ENCODE data around the gene SLC30A4. TPM values are rescaled to one million over a fixed set of nuclear protein-coding genes. Genes with fewer than 3 reads are reported as not detected.

The SLC30A4 gene
- total and polyA plus RNA-seq, 2 of the 8 experiments (the other 6 are each of a cell fraction or from before 2014, with no cell fraction given): under 0.01 to 0.07 TPM

- Histone ChIP-seq H4K20me1 (replicated peaks in 1 of 2; ENCODE audit: control insufficient read depth in 1 of 2, insufficient read depth in 2 of 2, low read length in 2 of 2) (peaks cover 9 to 11% of the 10 kb centered on the region in 2 experiments), H3K23me2 (ENCODE audit: low read depth, low read length) (no peaks in the 10 kb centered on the region), H2BK15ac (ENCODE audit: low read length) (no peak overlapping the region), H2AFZ (ENCODE audit: low read length) (no peak overlapping the region), H3K27ac (ENCODE audit: low read depth, low read length) (no peak overlapping the region), H4K5ac (ENCODE audit: insufficient read length, low read depth, low read length) (no peak overlapping the region), H3K27me3 (replicated peaks in 1 of 4; ENCODE audit: control insufficient read depth in 3 of 4, extremely low read depth in 1 of 4, insufficient read depth in 3 of 4, low read length in 3 of 4) (peaks cover 49 to 78% (median 69%) of the 10 kb centered on the region in 4 experiments), H3K36me3 (ENCODE audit: control insufficient read depth in 2 of 4, insufficient read depth in 4 of 4, low read length in 3 of 4) (no peaks in the 10 kb centered on the region), H2BK120ac (replicated peaks; ENCODE audit: low read depth, low read length) (no peak overlapping the region), H3K4me1 (replicated peaks in 1 of 4; ENCODE audit: control insufficient read depth in 3 of 4, insufficient read depth in 4 of 4, low read length in 3 of 4) (peaks cover 0 to 4% (median under 1%) of the 10 kb centered on the region in 4 experiments; a peak in 3 of 7 replicates), H2BK20ac (ENCODE audit: low read length) (no peak overlapping the region), H3K14ac (ENCODE audit: insufficient read length) (no peak overlapping the region), H3K4me3 (ENCODE audit: extremely low read depth in 1 of 4, insufficient read depth in 2 of 4, low read depth in 3 of 4, low read length in 4 of 4) (no peak overlapping the region), H2BK5ac (ENCODE audit: low read depth, low read length) (no peak overlapping the region), H3K23ac (ENCODE audit: insufficient read length) (no peak overlapping the region), H3K9me3 (ENCODE audit: insufficient read depth in 2 of 2, low read depth in 1 of 2, low read length in 1 of 2) (0 out of 4 replicates have a peak, but pooled peaks cover 0 to 4% of the 10 kb centered on the region in 2 experiments), H3K4me2 (ENCODE audit: insufficient read depth in 1 of 2, low read depth in 2 of 2, low read length in 2 of 2) (no peak overlapping the region), H3K79me1 (ENCODE audit: low read depth, low read length) (no peaks in the 10 kb centered on the region), H4K91ac (replicated peaks; ENCODE audit: insufficient read length, low read length) (no peak overlapping the region), H2AK5ac (ENCODE audit: low read depth, low read length) (no peak overlapping the region), H3K79me2 (ENCODE audit: control insufficient read depth in 1 of 2, insufficient read depth in 2 of 2, low read length in 2 of 2) (no peaks in the 10 kb centered on the region), H3K9ac (replicated peaks in 1 of 4; ENCODE audit: extremely low read depth in 1 of 4, low read depth in 3 of 4, low read length in 3 of 4) (no peak overlapping the region), H4K8ac (ENCODE audit: extremely low read depth, insufficient read depth, low read length) (no peak overlapping the region), H3K4ac (replicated peaks; ENCODE audit: insufficient read length, low read depth, low read length) (no peak overlapping the region), H3K18ac (ENCODE audit: extremely low read depth, low read length) (no peak overlapping the region), H2BK12ac (ENCODE audit: low read depth, low read length) (no peak overlapping the region), H3K56ac (replicated peaks; ENCODE audit: insufficient read length, low read depth, low read length) (no peak overlapping the region)
- ChIA-PET CTCF (ENCODE audit: partially characterized antibody) (interaction anchor here (1.9 kb wide), 1 partner anchor 47 kb away, joined by 4 read pairs; no protein-coding TSS in a partner anchor), POLR2A (ENCODE audit: partially characterized antibody) (no interaction called here)
- WGBS, 2 experiments (ENCODE audit: extremely low coverage in 1 of 2, insufficient coverage in 1 of 2, insufficient read length in 1 of 2, insufficient replicate concordance in 2 of 2, low coverage in 1 of 2, low lambda C conversion rate in 2 of 2, missing lambda C conversion rate in 1 of 2): 67% methylated on average over 3 of the region's 3 CpGs; no CpG with 5 or more reads in 1 of the 2 experiments
- no peak for TF ChIP-seq NRF1 (IDR thresholded peaks at IDR 0.05; ENCODE audit: low read depth, low read length)
- TF ChIP-seq FOSL1 (IDR thresholded peaks at IDR 0.05; ENCODE audit: insufficient read depth, low read depth, low read length): no peak
- TF ChIP-seq TEAD4 (IDR thresholded peaks at IDR 0.05; ENCODE audit: low read depth, low read length): no peak
- TF ChIP-seq RAD21 (IDR thresholded peaks at IDR 0.05 in 1 of 2, conservative IDR thresholded peaks at IDR 0.05 in 1 of 2; ENCODE audit: low read depth in 2 of 2, low read length in 2 of 2): no peak
- TF ChIP-seq POU5F1 (IDR thresholded peaks at IDR 0.05; ENCODE audit: low read depth, low read length): no peak
- no peak for TF ChIP-seq RFX5 (IDR thresholded peaks at IDR 0.05; ENCODE audit: borderline replicate concordance, low read depth, low read length)
- no peak for TF ChIP-seq CREB1 (IDR thresholded peaks at IDR 0.05)
- no peak for TF ChIP-seq CEBPB (IDR thresholded peaks at IDR 0.05; ENCODE audit: low read depth, low read length)
- no peak for TF ChIP-seq CTCF (IDR thresholded peaks at IDR 0.05; ENCODE audit: control extremely low read depth in 1 of 3, insufficient read depth in 1 of 3, low read depth in 1 of 3, low read length in 3 of 3)
- no peak for TF ChIP-seq CHD2 (IDR thresholded peaks at IDR 0.05; ENCODE audit: low read length)
- TF ChIP-seq RXRA (IDR thresholded peaks at IDR 0.05; ENCODE audit: insufficient read depth, low read depth, low read length): no peak
- DNase-seq (ENCODE audit: low read depth in 1 of 2, low spot score in 2 of 2) (no peak), FAIRE-seq (no peak)
These were observed 46.1 kb downstream of the SLC30A4 start for GRCh38 chr15:45476410-45476809.

All from H1 (cell line).